Vagina (tissue), 2 donors: Measurements from ENCODE around the gene PPP1R2B. TPM values are rescaled to one million over a fixed set of nuclear protein-coding genes. Genes with fewer than 3 reads are reported as not detected.
"Not testable (repeated sequence)": the region's sequence is repeated elsewhere in the genome, so short reads cannot be mapped to it uniquely, and the experiment has no call there.

Source experiments
- DNase-seq, 2 donors: peaks; one replicate each; pipeline ENCODE4 v3.0.0-alpha.2; 2017; ENCODE audit errors: extremely low spot score in 2 of 2
- H3K27ac ChIP-seq: fragments of 200-600 bp; sonication (generic); one replicate; pipeline ENCODE4 v1.5.1; 2019
- H3K27me3 ChIP-seq: fragments of 200-600 bp; sonication (generic); one replicate; pipeline ENCODE4 v1.5.1; 2019
- H3K36me3 ChIP-seq, 2 donors: fragments of 200-600 bp; sonication (generic); one replicate each; pipeline ENCODE4 v1.5.1; 2017 to 2019
- H3K4me1 ChIP-seq: fragments of 200-600 bp; sonication (generic); one replicate; pipeline ENCODE4 v1.5.1; 2019
- H3K4me3 ChIP-seq, 2 donors: fragments of 200-600 bp; sonication (generic); 1 replicate in 1 of 2; 2 replicates in 1 of 2; pipeline ENCODE4 v1.5.1; 2016 to 2019
- H3K9me3 ChIP-seq: fragments of 200-600 bp; sonication (generic); one replicate; pipeline ENCODE4 v1.5.1; 2019
- POLR2A ChIP-seq, 2 donors: fragments of 450-650 bp; IDR thresholded peaks; one replicate each; pipeline ENCODE4 v1.6.1; 2017; ENCODE audit warnings: antibody characterized with exemption in 2 of 2, mild to moderate bottlenecking in 2 of 2, moderate library complexity in 2 of 2
- POLR2AphosphoS5 ChIP-seq, 2 donors: sonication (generic); formaldehyde crosslinking; IDR thresholded peaks; one replicate each; pipeline ENCODE4 v1.9.0; 2017; ENCODE audit warnings: antibody characterized with exemption in 2 of 2, mild to moderate bottlenecking in 2 of 2, low read depth in 1 of 2; ENCODE audit not compliant: insufficient read depth in 1 of 2
- intact Hi-C: fragments of 100-400 bp; cut with DNase I; formaldehyde crosslinking; loops from one replicate; pipeline ENCODE4 v1.15.1; 2023
- total RNA-seq: library from RNA; depleted of rRNA; stranded (reverse); fragments of >200 nt; gene quantifications from one replicate; pipeline ENCODE4 v1.2.3, GENCODE V29; 2016
- TF ChIP-seq, protein P1 (sequence below), 3 experiments: fragments of 450-650 bp in 2 of 3; fragments of 200-600 bp in 1 of 3; sonication (generic) in 1 of 3; IDR thresholded peaks; one replicate each; pipeline ENCODE4 v1.5.1; 2017 to 2019; ENCODE audit warnings: antibody characterized with exemption in 3 of 3, mild to moderate bottlenecking in 2 of 3, moderate library complexity in 2 of 3

Gene PPP1R2B
- total RNA-seq, 1 donor from 2014 or later, result not detected

DNA sequence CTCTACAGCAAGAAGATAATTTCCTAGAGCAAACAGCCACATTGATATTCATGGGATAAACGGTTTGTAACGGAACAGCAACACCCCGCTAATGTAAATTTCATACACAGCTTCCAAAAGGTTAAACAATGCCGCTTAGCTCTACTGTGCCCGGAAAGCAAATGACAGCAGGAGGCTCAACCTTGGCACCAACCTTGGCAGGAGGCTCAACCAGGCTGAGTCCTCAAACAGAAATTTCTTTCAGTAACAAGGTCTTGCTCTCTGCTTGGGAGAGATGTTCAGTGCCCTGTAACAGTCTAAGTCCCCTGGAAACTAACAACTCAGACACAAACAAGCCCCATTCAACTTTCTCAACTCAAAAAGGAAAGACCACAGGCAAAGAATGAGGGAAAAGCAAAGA, 11.1 kb upstream of the PPP1R2B start:
- intact Hi-C loops, result no loop called here
- TF ChIP-seq POLR2A (IDR thresholded peaks at IDR 0.05) (no peak), POLR2AphosphoS5 (IDR thresholded peaks at IDR 0.05; ENCODE audit: insufficient read depth in 1 of 2, low read depth in 1 of 2) (no peak)
- TF ChIP-seq, protein P1, sequence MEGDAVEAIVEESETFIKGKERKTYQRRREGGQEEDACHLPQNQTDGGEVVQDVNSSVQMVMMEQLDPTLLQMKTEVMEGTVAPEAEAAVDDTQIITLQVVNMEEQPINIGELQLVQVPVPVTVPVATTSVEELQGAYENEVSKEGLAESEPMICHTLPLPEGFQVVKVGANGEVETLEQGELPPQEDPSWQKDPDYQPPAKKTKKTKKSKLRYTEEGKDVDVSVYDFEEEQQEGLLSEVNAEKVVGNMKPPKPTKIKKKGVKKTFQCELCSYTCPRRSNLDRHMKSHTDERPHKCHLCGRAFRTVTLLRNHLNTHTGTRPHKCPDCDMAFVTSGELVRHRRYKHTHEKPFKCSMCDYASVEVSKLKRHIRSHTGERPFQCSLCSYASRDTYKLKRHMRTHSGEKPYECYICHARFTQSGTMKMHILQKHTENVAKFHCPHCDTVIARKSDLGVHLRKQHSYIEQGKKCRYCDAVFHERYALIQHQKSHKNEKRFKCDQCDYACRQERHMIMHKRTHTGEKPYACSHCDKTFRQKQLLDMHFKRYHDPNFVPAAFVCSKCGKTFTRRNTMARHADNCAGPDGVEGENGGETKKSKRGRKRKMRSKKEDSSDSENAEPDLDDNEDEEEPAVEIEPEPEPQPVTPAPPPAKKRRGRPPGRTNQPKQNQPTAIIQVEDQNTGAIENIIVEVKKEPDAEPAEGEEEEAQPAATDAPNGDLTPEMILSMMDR (IDR thresholded peaks at IDR 0.05), result no peak
- Histone ChIP-seq H3K27me3 (no peaks in the 10 kb centered on the region), H3K4me1 (no peaks in the 10 kb centered on the region), H3K4me3 (no peak overlapping the region), H3K27ac (no peak overlapping the region), H3K9me3 (no peaks in the 10 kb centered on the region), H3K36me3 (no peaks in the 10 kb centered on the region)
- DNase-seq, result no peak

DNA sequence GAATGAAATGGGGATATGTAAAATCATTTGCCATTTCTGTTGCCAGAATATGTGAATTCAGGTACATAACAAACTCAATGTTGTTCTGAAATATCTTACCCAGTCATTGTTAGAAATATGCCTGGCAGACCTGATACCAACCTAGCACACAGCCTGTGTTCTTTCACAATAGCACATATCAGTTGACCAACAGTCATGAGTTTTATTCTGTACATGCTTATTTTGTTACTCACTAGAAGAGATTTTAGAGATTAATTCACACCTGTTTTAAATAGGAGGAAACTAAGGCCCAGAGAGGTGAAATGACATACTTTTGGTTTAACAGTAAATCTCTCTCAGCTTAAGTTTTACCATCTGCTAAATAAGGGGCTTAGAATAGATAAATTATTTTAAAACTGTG, 8.4 kb upstream of the PPP1R2B start:
- no peak overlapping the region for H3K27ac ChIP-seq
- intact Hi-C loops, result no loop called here
- no peaks in the 10 kb centered on the region for H3K36me3 ChIP-seq

DNA sequence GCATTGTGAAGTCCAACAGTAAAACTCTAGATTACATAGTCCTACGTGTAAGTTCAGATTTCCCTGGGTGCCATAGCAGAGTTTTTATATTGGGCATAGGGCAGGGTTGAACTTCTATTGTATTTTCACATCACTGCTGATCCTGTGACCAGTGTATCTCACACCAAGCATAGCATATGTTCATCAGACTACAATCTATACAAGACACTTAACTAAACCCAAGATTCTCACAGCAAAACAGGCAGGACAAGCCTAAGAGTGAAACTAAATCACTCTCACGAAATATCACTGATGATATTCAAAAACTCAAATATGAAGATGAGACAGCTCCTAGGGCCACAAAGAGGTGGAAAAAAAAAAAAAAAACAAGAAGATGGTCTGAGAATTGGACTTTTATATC, 3.2 kb upstream of the PPP1R2B start:
- Histone ChIP-seq H3K4me1 (no peaks in the 10 kb centered on the region), H3K36me3 (no peaks in the 10 kb centered on the region), H3K9me3 (no peaks in the 10 kb centered on the region), H3K27ac (no peak overlapping the region), H3K4me3 (no peak overlapping the region), H3K27me3 (no peaks in the 10 kb centered on the region)
- no peak for DNase-seq
- intact Hi-C loops, result no loop called here
- TF ChIP-seq POLR2A (IDR thresholded peaks at IDR 0.05), result no peak
- TF ChIP-seq, protein P1 (IDR thresholded peaks at IDR 0.05), result no peak
- TF ChIP-seq POLR2AphosphoS5 (IDR thresholded peaks at IDR 0.05; ENCODE audit: insufficient read depth in 1 of 2, low read depth in 1 of 2), result no peak

More for the DNA sequence above, 8.4 kb upstream of the PPP1R2B start:
- DNase-seq, result no peak
- no peaks in the 10 kb centered on the region for H3K9me3 ChIP-seq
- no peak overlapping the region for H3K4me3 ChIP-seq
- no peak for TF ChIP-seq POLR2A (IDR thresholded peaks at IDR 0.05)
- no peak for TF ChIP-seq POLR2AphosphoS5 (IDR thresholded peaks at IDR 0.05; ENCODE audit: insufficient read depth in 1 of 2, low read depth in 1 of 2)
- TF ChIP-seq, protein P1 (IDR thresholded peaks at IDR 0.05), result no peak
- no peaks in the 10 kb centered on the region for H3K27me3 ChIP-seq
- H3K4me1 ChIP-seq, result no peaks in the 10 kb centered on the region

DNA sequence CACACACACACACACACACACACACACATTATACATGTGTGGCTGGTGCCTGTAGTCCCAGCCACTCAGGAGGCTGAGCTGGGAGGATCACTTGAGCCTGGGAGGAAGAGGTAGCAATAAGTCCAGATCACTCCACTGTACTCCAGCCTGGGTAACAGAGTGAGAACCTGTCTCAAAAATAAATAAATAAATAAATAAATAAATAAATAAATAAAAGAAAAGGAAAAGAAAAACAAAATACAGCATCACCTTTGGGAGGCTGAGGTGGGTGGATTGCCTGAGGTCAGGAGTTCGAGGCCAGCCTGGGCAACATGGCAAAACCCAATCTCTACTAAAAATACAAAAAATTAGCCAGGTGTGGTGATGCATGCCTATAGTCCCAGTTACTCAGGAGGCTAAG, 1.6 kb upstream of the PPP1R2B start:
- H3K36me3 ChIP-seq, H3K27ac ChIP-seq, H3K4me3 ChIP-seq, DNase-seq, H3K27me3 ChIP-seq, H3K4me1 ChIP-seq, H3K9me3 ChIP-seq, intact Hi-C loops: not testable (repeated sequence)

GRCh38 chr5:156851880-156852279, 1.8 kb downstream of the PPP1R2B start:
- H3K9me3 ChIP-seq, result no peaks in the 10 kb centered on the region
- TF ChIP-seq POLR2AphosphoS5 (IDR thresholded peaks at IDR 0.05; ENCODE audit: insufficient read depth in 1 of 2, low read depth in 1 of 2) (no peak), POLR2A (IDR thresholded peaks at IDR 0.05) (no peak)
- TF ChIP-seq, protein P1 (IDR thresholded peaks at IDR 0.05), result no peak
- intact Hi-C loops, result no loop called here

GRCh38 chr5:156853055-156853454, 3.0 kb downstream of the PPP1R2B start:
- H3K36me3 ChIP-seq, DNase-seq, H3K27ac ChIP-seq, H3K4me3 ChIP-seq, intact Hi-C loops, H3K4me1 ChIP-seq, H3K9me3 ChIP-seq, H3K27me3 ChIP-seq: not testable (repeated sequence)

More at GRCh38 chr5:156851880-156852279, 1.8 kb downstream of the PPP1R2B start:
- no peak overlapping the region for H3K4me3 ChIP-seq
- no peaks in the 10 kb centered on the region for H3K27me3 ChIP-seq
- DNase-seq, result no peak
- H3K36me3 ChIP-seq, result no peaks in the 10 kb centered on the region
- no peak overlapping the region for H3K27ac ChIP-seq
- no peaks in the 10 kb centered on the region for H3K4me1 ChIP-seq
